ENCODE data around the gene DGCR2. TPM values are rescaled to one million over a fixed set of nuclear protein-coding genes. Genes with fewer than 3 reads are reported as not detected.

Gene DGCR2
- total RNA-seq, 2 donors from 2014 or later, result 43.8 to 89.3 TPM

GRCh38 chr22:19149991-19150390 is 27.8 kb upstream of the DGCR2 start, which contains the start of gene GSC2:
GSC2 (minus strand) TSS chr22:19150292; CDS start chr22:19150283, 9 bp downstream.
- H3K27ac ChIP-seq, result no peak within 1 kb of the TSS
- H3K4me1 ChIP-seq, result peaks cover 9% of the 10 kb centered on the region
- H3K27me3 ChIP-seq, result peaks cover 0 to 21% of the 10 kb centered on the region in 2 donors
- intact Hi-C loops (cut with DNase I), result loop anchor here (5.0 kb wide), 1 partner anchor 482 kb away; no protein-coding TSS in a partner anchor
- DNase-seq, result no peak
- TF ChIP-seq POLR2A (IDR thresholded peaks at IDR 0.05) (no peak), CTCF (IDR thresholded peaks at IDR 0.05) (no peak)
- H3K36me3 ChIP-seq (replicated peaks in 1 of 2; ENCODE audit: insufficient read depth in 1 of 2, low read depth in 2 of 2), result no peaks in the 10 kb centered on the region
- WGBS, 2 donors, result 4% methylated on average over 57 of the region's 59 CpGs; no CpG with 5 or more reads in 1 of the 2 donors
- ATAC-seq, result no peak
- no peak within 1 kb of the TSS for H3K4me3 ChIP-seq
- no peaks in the 10 kb centered on the region for H3K9me3 ChIP-seq

GRCh38 chr22:19149047-19149883 is 27.1 kb upstream of the DGCR2 start:
- peaks cover 0 to 21% of the 10 kb centered on the region in 2 donors for H3K27me3 ChIP-seq
- no peak overlapping the region for H3K4me3 ChIP-seq
- no peak overlapping the region for H3K27ac ChIP-seq
- intact Hi-C loops (cut with DNase I), result loop anchor here (5.0 kb wide), 1 partner anchor 483 kb away; no protein-coding TSS in a partner anchor
- TF ChIP-seq POLR2A (IDR thresholded peaks at IDR 0.05), result no peak
- no peak for TF ChIP-seq CTCF (IDR thresholded peaks at IDR 0.05)
- peaks cover 9% of the 10 kb centered on the region for H3K4me1 ChIP-seq
- no peak for ATAC-seq
- WGBS, 2 donors, result 1 to 4% methylated on average over 17 to 64 of the region's 92 CpGs
- DNase-seq, result no peak
- no peaks in the 10 kb centered on the region for H3K9me3 ChIP-seq
- H3K36me3 ChIP-seq (replicated peaks in 1 of 2; ENCODE audit: insufficient read depth in 1 of 2, low read depth in 2 of 2), result no peaks in the 10 kb centered on the region

GRCh38 chr22:19148417-19149046 is 26.3 kb upstream of the DGCR2 start:
- intact Hi-C loops (cut with DNase I), result loop anchor here (5.0 kb wide), 1 partner anchor 484 kb away; no protein-coding TSS in a partner anchor

DNA sequence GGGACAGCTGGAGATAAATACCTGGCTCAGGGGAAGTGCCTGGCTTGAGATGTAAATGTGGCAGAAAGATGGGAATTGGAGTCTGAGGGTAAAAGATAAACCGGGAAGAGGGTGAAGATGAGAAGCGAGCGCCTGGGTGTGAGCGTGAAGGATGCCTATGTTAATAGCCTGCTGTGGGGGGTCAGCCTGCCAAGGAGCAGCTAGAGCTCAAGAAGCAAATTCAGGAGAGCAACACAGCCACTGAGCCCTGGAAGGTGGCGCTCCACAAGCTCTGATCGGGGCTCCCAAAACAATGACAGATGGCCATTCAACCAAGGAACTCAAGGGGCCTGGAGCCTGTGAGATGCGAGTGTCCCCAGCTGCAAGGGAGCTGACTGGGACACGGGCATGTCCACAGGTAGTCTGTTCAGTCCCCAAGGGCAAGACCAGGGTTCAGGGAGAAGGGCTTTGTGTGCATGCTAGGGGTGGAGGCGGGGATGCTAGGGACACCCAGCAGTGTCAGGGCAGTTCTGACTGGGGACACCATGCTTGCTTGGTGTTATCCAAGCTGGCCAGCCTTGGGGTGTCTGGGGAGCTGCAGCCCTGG is 25.1 kb upstream of the DGCR2 start:
- Histone ChIP-seq H3K27ac (no peak overlapping the region), H3K9me3 (no peaks in the 10 kb centered on the region), H3K27me3 (peaks cover 0 to 11% of the 10 kb centered on the region in 2 donors), H3K4me3 (no peak overlapping the region), H3K4me1 (peaks cover 20% of the 10 kb centered on the region), H3K36me3 (replicated peaks in 1 of 2; ENCODE audit: insufficient read depth in 1 of 2, low read depth in 2 of 2) (no peaks in the 10 kb centered on the region)
- no peak for ATAC-seq
- TF ChIP-seq CTCF (IDR thresholded peaks at IDR 0.05) (no peak), POLR2A (IDR thresholded peaks at IDR 0.05) (no peak)
- WGBS, 2 donors, result 37 to 39% methylated on average over 4 to 9 of the region's 9 CpGs
- no peak for DNase-seq
- intact Hi-C loops (cut with DNase I), result loop anchor here (5.0 kb wide), 1 partner anchor 485 kb away; no protein-coding TSS in a partner anchor

More at GRCh38 chr22:19148417-19149046, 26.3 kb upstream of the DGCR2 start:
- TF ChIP-seq POLR2A (IDR thresholded peaks at IDR 0.05) (no peak), CTCF (IDR thresholded peaks at IDR 0.05) (no peak)
- Histone ChIP-seq H3K9me3 (no peaks in the 10 kb centered on the region), H3K4me3 (no peak overlapping the region), H3K36me3 (replicated peaks in 1 of 2; ENCODE audit: insufficient read depth in 1 of 2, low read depth in 2 of 2) (no peaks in the 10 kb centered on the region), H3K4me1 (peaks cover 16% of the 10 kb centered on the region), H3K27me3 (peaks cover 0 to 16% of the 10 kb centered on the region in 2 donors), H3K27ac (no peak overlapping the region)
- DNase-seq (no peak), ATAC-seq (no peak)
- WGBS, 2 donors, result 25 to 26% methylated on average over 2 to 33 of the region's 33 CpGs

Measured in body of pancreas (tissue), 4 donors.